Effector memory CD8-positive, alpha-beta T cell (primary cell): ENCODE measurements around the gene LCN9.

Source experiments
- ATAC-seq: fragments of 150-1000 bp; cut with Tn5 transposase; replicated peaks from 2 replicates; pipeline ENCODE4 v1.10.0; 2021; ENCODE audit warnings: mild to moderate bottlenecking, moderate library complexity
- DNase-seq, 3 experiments: peaks; one replicate each; pipeline ENCODE4 v3.0.0; 2021
- H3K27ac Mint-ChIP-seq, 2 donors: one replicate each; pipeline ENCODE4 v1.8.0; 2022; ENCODE audit warnings: mild to moderate bottlenecking in 2 of 2, mixed read lengths in 2 of 2, moderate library complexity in 2 of 2
- H3K27me3 Mint-ChIP-seq, 2 donors: one replicate each; pipeline ENCODE4 v1.8.0; 2022; ENCODE audit warnings: mixed read lengths in 2 of 2
- H3K36me3 Mint-ChIP-seq: one replicate; pipeline ENCODE4 v1.8.0; 2022; ENCODE audit warnings: mild to moderate bottlenecking, moderate library complexity, mixed read lengths; ENCODE audit not compliant: insufficient read depth
- H3K4me1 Mint-ChIP-seq, 2 donors: one replicate each; pipeline ENCODE4 v1.8.0; 2022; ENCODE audit warnings: low read depth in 2 of 2, mixed read lengths in 2 of 2
- H3K4me3 Mint-ChIP-seq, 2 donors: one replicate each; pipeline ENCODE4 v1.8.0; 2022; ENCODE audit warnings: mild to moderate bottlenecking in 2 of 2, mixed read lengths in 2 of 2, moderate library complexity in 2 of 2
- H3K9me3 Mint-ChIP-seq, 2 donors: one replicate each; pipeline ENCODE4 v1.8.0; 2022; ENCODE audit warnings: mixed read lengths in 2 of 2
- total RNA-seq, 9 experiments: gene quantifications; one replicate each; lab custom pipeline; 2026; lab: John Stamatoyannopoulos, UW

Gene LCN9, protein sequence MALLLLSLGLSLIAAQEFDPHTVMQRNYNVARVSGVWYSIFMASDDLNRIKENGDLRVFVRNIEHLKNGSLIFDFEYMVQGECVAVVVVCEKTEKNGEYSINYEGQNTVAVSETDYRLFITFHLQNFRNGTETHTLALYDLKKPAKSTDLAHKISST
- 0 reads per million in 9 experiments for total RNA-seq

DNA sequence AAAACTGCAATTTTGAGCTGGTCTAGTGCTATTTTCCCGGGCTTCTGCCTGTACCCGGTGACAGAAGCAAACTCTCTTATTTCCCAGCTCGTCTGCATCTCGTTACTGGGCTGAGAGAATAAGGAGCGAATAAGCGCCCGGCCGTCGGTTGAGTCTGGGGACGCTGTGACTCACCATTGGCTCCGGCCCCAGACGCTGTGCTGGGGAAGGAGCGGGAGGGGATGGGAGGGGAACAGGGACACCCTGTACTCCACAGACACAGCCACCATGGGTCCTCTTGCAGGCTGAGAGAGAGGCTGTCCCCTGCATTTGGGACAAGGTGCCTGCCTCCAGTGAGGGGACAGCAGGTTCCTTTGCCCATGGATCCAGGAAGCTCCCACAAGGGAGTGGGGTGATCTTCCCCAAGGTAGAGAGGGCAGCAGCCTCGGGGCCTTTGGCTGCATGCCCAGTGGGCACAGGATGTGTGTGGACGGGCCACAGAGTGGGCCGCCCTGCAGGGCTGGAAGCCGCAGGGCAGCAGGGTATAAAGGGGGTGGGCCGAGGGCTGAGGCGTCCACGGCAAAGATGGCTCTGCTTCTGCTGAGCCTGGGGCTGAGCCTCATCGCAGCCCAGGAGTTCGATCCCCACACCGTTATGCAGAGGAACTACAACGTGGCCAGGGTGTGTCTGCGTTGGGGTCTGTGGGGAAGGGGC, at the start of gene LCN9:
Gene LCN9 (plus strand): TSS at position 552 of the 693 bp plus-strand sequence. CDS start 13 bp downstream, at position 565.
- no peak for DNase-seq
- Mint-ChIP-seq H3K27ac (no peak within 1 kb of the TSS), H3K27me3 (peaks cover 13 to 25% of the 10 kb centered on the region in 2 donors), H3K36me3 (no peaks in the 10 kb centered on the region), H3K4me1 (no peaks in the 10 kb centered on the region), H3K9me3 (no peaks in the 10 kb centered on the region), H3K4me3 (no peak within 1 kb of the TSS)
- no peak for ATAC-seq

DNA sequence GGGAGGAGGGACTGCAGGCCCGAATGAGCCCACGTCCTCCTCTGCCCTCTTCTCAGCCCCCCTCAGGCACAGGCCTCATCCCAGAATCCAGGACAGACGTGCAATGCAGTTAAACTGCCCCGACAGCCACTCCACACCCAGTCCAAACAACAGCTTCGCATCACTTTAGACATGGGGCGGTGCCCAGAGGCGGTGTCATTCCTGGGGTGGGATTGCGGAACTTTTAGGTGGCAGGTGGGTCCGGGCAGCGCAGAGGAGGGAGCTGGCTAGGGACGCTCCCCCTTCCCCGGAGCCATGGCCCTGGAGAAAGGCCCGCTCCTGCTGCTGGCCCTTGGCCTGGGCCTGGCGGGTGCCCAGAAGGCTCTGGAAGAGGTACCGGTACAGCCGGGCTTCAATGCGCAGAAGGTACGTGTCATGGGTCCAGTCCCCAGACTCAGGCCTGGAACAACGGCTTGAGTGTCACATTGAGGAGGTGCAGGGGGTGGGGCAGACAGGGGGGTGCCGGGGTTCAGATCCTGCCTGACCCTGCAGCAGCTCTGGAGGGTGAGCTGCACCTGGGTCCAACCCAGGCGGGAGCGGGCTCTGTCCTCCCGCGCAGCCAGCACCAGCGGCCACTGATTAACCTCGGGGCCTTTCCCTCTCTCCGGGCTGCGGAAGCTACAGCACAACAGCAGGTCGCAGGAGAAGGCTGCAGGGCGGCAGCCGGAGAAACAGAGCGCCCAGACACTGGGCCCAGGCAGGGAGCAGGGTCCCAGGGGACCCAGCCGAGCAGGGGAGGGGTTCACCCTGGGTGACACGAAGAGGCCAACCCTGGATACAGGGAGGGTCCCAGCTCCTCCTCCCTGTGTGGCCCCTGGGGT, 48.9 kb upstream of the LCN9 start:
- Mint-ChIP-seq H3K4me3 (no peak overlapping the region), H3K4me1 (no peaks in the 10 kb centered on the region), H3K27ac (no peak overlapping the region), H3K36me3 (peaks cover 3% of the 10 kb centered on the region), H3K27me3 (peaks cover 18 to 58% of the 10 kb centered on the region in 2 donors), H3K9me3 (no peaks in the 10 kb centered on the region)
- DNase-seq, result no peak
- ATAC-seq, result no peak

- no peaks in the 10 kb centered on the region for H3K9me3 Mint-ChIP-seq
- H3K27me3 Mint-ChIP-seq, result peaks cover 21 to 62% of the 10 kb centered on the region in 2 donors
- no peaks in the 10 kb centered on the region for H3K4me1 Mint-ChIP-seq
- H3K36me3 Mint-ChIP-seq, result peaks cover 3% of the 10 kb centered on the region
- DNase-seq (no peak), ATAC-seq (no peak)
- no peak overlapping the region for H3K4me3 Mint-ChIP-seq
- no peak overlapping the region for H3K27ac Mint-ChIP-seq
Measured at GRCh38 chr9:135614821-135615665, 48.1 kb upstream of the LCN9 start.

DNA sequence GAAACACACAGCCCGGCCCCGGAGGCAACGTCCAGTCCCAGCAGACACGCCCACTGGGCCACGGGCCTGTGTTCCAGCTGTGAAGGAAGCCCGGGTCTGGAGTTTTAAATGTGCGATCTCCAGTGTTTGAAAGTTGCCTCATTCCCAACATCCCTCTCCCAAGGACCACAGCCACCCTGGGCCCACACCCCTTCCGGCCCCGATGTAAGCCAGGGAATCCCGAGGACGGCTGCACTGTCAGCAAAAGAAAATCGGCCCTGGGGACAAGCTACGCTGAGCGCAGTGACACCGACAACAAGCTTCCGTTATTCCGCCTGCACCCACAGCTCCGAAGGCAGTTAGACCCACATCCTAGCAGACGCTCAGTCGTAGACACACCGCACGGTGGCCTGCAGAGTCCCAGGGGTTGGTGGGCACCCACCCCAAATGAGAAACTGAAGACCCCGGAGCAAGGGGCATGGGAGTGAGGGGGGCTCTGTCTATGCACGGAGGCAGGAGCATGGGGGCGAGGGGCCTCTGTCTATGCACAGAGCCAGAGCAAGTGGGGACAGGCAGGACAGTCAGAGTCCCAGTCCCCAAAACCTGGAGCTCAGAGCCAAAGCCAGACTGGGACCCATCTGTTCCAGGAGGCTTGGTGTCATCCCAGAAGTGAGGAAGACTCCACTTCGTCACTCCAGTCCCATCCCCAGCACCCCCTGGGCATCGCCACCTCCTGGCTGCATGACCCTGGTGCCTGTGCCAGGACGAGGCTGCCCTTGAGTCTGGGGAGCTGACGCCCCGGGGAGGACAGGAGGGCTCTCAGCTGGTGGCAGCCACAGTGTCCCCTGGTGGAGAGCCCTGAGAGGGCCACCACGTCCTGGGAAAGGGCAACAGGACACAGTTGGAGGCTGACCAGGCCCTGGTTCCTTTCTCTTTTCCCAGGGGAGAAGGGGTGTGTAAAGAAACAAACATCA, 47.2 kb upstream of the LCN9 start:
- Mint-ChIP-seq H3K4me3 (no peak overlapping the region), H3K36me3 (peaks cover 3% of the 10 kb centered on the region), H3K27ac (no peak overlapping the region), H3K9me3 (no peaks in the 10 kb centered on the region), H3K4me1 (no peaks in the 10 kb centered on the region), H3K27me3 (peaks cover 21 to 64% of the 10 kb centered on the region in 2 donors)
- ATAC-seq (no peak), DNase-seq (no peak)

GRCh38 chr9:135616619-135617537, 46.2 kb upstream of the LCN9 start:
- Mint-ChIP-seq H3K9me3 (no peaks in the 10 kb centered on the region), H3K4me1 (no peaks in the 10 kb centered on the region), H3K27me3 (peaks cover 18 to 56% of the 10 kb centered on the region in 2 donors), H3K27ac (no peak overlapping the region), H3K4me3 (no peak overlapping the region), H3K36me3 (peaks cover 3% of the 10 kb centered on the region)
- ATAC-seq (no peak), DNase-seq (no peak)

DNA sequence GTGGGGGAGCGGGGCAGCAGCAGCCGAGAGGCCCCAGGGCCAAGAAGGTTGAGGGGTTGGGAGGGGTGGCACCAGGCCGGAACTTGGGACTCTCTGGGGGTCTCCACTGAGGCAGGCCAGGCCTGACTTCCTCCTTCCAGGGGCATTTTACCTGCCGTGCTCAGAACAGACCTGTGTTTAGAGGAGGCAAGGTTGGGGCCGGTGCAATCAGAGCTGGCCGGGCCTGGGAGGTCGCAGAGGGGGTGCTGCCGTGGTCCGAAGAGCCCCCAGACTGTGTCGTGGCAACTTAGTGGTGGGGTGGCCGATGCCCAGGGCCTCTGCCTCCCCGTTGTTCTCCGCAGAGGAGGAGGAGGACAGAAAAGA, 45.6 kb upstream of the LCN9 start:
- H3K27ac Mint-ChIP-seq, result no peak overlapping the region
- H3K4me1 Mint-ChIP-seq, result no peaks in the 10 kb centered on the region
- H3K4me3 Mint-ChIP-seq, result no peak overlapping the region
- peaks cover 13 to 52% of the 10 kb centered on the region in 2 donors for H3K27me3 Mint-ChIP-seq
- H3K36me3 Mint-ChIP-seq, result no peaks in the 10 kb centered on the region
- ATAC-seq (no peak), DNase-seq (no peak)
- H3K9me3 Mint-ChIP-seq, result no peaks in the 10 kb centered on the region

GRCh38 chr9:135617991-135618411, 45.1 kb upstream of the LCN9 start:
- Mint-ChIP-seq H3K36me3 (no peaks in the 10 kb centered on the region), H3K4me3 (no peak overlapping the region), H3K9me3 (no peaks in the 10 kb centered on the region), H3K27me3 (peaks cover 13 to 50% of the 10 kb centered on the region in 2 donors), H3K27ac (no peak overlapping the region), H3K4me1 (no peaks in the 10 kb centered on the region)
- ATAC-seq (no peak), DNase-seq (no peak)

DNA sequence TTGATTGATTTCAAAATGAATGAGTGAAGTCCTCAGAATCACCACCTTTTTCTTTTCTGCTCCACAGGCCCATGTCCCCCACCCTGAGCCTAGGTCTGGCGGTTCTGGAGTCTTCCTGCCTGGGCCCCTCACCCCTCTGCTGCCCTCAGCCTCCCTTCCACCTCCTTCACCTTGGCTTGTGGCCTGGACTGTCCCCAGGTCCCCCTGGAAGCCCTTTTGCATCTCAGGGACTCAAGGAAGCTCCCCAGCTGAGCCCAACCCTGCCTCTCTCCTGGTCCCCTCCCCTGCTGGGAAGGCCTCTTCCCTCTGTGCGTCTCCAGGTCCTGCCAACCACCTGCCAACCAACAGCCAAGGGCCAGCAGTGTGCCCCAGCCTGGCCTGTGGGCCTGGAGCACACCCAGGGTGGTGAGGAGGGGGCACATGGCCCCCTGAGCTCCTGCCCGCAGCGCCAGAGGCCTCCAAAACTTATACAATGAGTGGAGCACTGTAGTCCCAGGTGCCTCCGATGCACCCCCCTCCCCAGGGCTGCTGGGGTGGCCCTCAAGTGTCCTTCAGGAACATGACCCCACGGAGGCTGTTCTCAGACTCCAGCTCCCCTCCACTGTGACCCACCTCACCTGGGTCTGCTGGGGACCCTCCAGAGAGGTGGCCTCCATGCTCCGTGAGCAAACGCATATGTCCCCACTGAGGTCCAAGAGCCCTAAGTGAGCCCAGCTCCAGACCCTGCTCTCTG, 44.1 kb upstream of the LCN9 start:
- Mint-ChIP-seq H3K9me3 (no peaks in the 10 kb centered on the region), H3K27me3 (peaks cover 13 to 46% of the 10 kb centered on the region in 2 donors), H3K27ac (no peak overlapping the region), H3K4me3 (no peak overlapping the region), H3K4me1 (no peaks in the 10 kb centered on the region), H3K36me3 (no peaks in the 10 kb centered on the region)
- DNase-seq (no peak), ATAC-seq (no peak)

DNA sequence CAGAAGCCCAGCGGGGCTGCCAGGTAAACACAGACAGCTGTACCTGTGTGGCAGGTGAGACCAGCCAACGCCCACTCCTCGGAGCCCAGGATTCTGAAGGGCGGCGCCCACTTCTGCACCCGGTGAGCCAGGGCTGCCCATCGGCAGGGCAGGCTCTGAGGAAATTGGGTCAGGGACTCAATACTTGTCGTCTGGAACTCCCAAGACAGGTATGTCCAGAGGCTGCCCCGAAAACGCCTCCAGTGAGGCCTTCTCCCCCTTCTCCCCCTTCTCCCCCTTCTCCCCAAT, 43.6 kb upstream of the LCN9 start:
- DNase-seq (no peak), ATAC-seq (no peak)
- Mint-ChIP-seq H3K27ac (no peak overlapping the region), H3K27me3 (peaks cover 13 to 51% of the 10 kb centered on the region in 2 donors), H3K9me3 (no peaks in the 10 kb centered on the region), H3K4me3 (no peak overlapping the region), H3K4me1 (no peaks in the 10 kb centered on the region), H3K36me3 (no peaks in the 10 kb centered on the region)

DNA sequence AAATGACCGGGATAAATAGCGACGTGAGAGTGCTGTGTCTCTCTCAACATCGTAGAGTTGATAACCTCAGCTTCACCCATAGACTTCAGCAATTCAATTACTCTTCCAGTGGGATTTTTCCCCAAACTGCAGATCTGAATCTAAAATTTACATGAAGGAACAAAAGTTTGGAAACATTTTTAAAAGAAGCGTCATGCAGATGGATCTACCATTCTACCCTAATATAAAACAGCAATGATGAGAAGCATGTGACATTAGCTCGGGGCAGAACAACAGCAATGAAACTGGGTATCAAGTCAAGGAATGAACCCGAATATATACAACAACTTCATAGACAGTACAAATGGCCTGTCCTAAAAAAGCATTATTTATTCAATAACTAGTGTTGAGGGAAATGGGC, 42.6 kb upstream of the LCN9 start:
- no peaks in the 10 kb centered on the region for H3K36me3 Mint-ChIP-seq
- H3K4me3 Mint-ChIP-seq, result no peak overlapping the region
- peaks cover 13 to 54% of the 10 kb centered on the region in 2 donors for H3K27me3 Mint-ChIP-seq
- no peak overlapping the region for H3K27ac Mint-ChIP-seq
- no peaks in the 10 kb centered on the region for H3K4me1 Mint-ChIP-seq
- no peaks in the 10 kb centered on the region for H3K9me3 Mint-ChIP-seq
- no peak for DNase-seq
- no peak for ATAC-seq

GRCh38 chr9:135622415-135623020, 40.6 kb upstream of the LCN9 start:
- peaks cover 18 to 65% of the 10 kb centered on the region in 2 donors for H3K27me3 Mint-ChIP-seq
- ATAC-seq (no peak), DNase-seq (no peak)
- peaks cover 3 to 9% of the 10 kb centered on the region in 2 donors for H3K9me3 Mint-ChIP-seq
- H3K4me3 Mint-ChIP-seq, result no peak overlapping the region
- H3K4me1 Mint-ChIP-seq, result no peaks in the 10 kb centered on the region
- no peaks in the 10 kb centered on the region for H3K36me3 Mint-ChIP-seq
- H3K27ac Mint-ChIP-seq, result no peak overlapping the region
